ENCODE results near the gene PALD1.

GRCh38 chr10:70430493-70431445, 47.8 kb upstream of the PALD1 start:
- TF ChIP-seq PBX3 (IDR thresholded peaks at IDR 0.05) (no peak), FOSB (CRISPR knock-in tag; IDR thresholded peaks at IDR 0.05) (no peak), RAD21 (conservative IDR thresholded peaks at IDR 0.05 in 1 of 2, IDR thresholded peaks at IDR 0.05 in 1 of 2) (no peak), ELK1 (IDR thresholded peaks at IDR 0.05; ENCODE audit: low read depth, low read length) (no peak), CTCF (IDR thresholded peaks at IDR 0.05) (no peak), HMGXB4 (CRISPR knock-in tag; IDR thresholded peaks at IDR 0.05; ENCODE audit: borderline replicate concordance) (no peak), POLR2A (IDR thresholded peaks at IDR 0.05; ENCODE audit: low read length) (no peak), TP53 (CRISPR knock-in tag; IDR thresholded peaks at IDR 0.05) (no peak), KDM1A (IDR thresholded peaks at IDR 0.05; ENCODE audit: low read depth) (no peak), REST (IDR thresholded peaks at IDR 0.05) (no peak), SMC3 (IDR thresholded peaks at IDR 0.05) (no peak), EP300 (IDR thresholded peaks at IDR 0.05) (no peak), ZFP36 (IDR thresholded peaks at IDR 0.05; ENCODE audit: borderline replicate concordance, partially characterized antibody) (no peak)

All from A549 (cell line).